ENCODE results near the gene BMAL1. TPM values are rescaled to one million over a fixed set of nuclear protein-coding genes. Genes with fewer than 3 reads are reported as not detected.
"Not testable (repeated sequence)": the region's sequence is repeated elsewhere in the genome, so short reads cannot be mapped to it uniquely, and the experiment has no call there.

BMAL1 gene
- total RNA-seq, 1 donor from 2014 or later, result 22.8 TPM

- intact Hi-C loops (cut with micrococcal nuclease), result no loop called here
Observed at GRCh38 chr11:13368041-13368446, 90.5 kb downstream of the BMAL1 start.

GRCh38 chr11:13373216-13373615 is 95.6 kb downstream of the BMAL1 start:
- intact Hi-C loops (cut with micrococcal nuclease), result no loop called here

GRCh38 chr11:13375798-13376197 is 98.2 kb downstream of the BMAL1 start:
- intact Hi-C loops (cut with micrococcal nuclease), result no loop called here

- intact Hi-C loops (cut with micrococcal nuclease), result no loop called here
Observed at GRCh38 chr11:13376402-13376801, 98.8 kb downstream of the BMAL1 start.

- intact Hi-C loops (cut with micrococcal nuclease), result no loop called here
Observed at GRCh38 chr11:13376838-13377237, 99.2 kb downstream of the BMAL1 start.

DNA sequence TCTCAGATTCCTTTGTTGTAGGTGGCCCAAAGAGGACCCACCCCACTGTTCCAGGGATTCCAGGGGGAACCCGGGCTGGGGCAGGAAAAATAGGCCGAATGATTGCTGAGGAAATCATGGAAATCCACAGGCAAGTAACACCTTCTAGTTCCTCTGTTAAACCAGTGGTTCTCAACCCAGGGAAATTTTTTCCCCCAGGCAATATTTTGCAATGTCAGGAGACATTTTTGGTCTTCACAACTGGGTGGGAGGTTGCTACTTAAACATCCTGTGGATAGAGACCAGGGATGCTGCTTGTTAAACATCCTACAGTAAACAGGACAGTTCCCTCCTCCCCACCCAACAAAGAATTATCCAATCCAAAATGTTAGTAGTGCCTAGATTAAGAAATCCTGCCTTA is 100.7 kb downstream of the BMAL1 start:
- intact Hi-C loops (cut with micrococcal nuclease), result no loop called here

GRCh38 chr11:13380731-13381130 is 103.1 kb downstream of the BMAL1 start:
- intact Hi-C loops (cut with micrococcal nuclease), result no loop called here

DNA sequence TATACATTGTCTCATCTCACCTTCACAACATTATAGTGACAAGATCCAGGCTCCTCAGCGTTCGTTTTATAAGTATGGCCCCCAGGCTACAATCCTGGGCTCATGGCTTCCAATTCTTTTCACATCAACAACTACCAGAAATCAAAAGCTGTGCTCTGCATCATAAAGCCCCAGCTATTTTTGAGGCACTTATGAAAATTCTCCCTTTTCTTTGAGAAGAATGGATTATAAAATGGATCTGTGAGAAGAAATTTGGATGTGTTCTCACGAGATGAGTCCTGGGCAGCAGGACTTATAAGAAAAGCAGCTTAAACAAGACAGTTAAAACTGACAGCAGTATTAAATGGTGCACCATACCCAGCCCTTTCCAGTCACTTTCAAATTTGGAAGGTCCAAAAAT is 105.2 kb downstream of the BMAL1 start:
- intact Hi-C loops (cut with micrococcal nuclease), result no loop called here

- intact Hi-C loops (cut with micrococcal nuclease), result loop anchor here (5.0 kb wide), 1 partner anchor 77 kb away; the partner anchor contains the start of gene BTBD10
Observed at GRCh38 chr11:13384908-13385640, 107.5 kb downstream of the BMAL1 start.

- intact Hi-C loops (cut with micrococcal nuclease), result loop anchor here (5.0 kb wide), 1 partner anchor 76 kb away; the partner anchor contains the start of gene BTBD10
Observed at GRCh38 chr11:13386567-13386966, 109.0 kb downstream of the BMAL1 start.

- intact Hi-C loops (cut with micrococcal nuclease), result loop anchor here (5.0 kb wide), 1 partner anchor 74 kb away; the partner anchor contains the start of gene BTBD10
Observed at GRCh38 chr11:13388741-13389140, 111.2 kb downstream of the BMAL1 start.

DNA sequence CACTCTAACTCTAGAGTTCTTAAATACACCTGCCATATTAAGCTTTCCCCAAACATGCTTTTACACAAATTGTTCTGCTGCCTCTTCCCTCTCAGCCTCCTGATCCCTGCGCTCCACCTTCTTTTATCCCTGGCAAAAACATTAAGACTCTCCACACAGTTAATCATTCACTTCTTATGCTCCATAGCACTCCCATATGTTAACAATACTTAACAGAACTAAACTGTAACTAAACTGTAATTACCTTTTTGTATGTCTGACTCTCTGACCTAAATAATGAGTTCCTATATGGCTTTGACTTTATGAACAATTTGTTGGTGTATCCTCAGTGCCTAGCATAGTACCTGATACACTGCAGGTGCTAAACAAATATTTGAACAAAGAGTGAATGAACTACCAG is 113.6 kb downstream of the BMAL1 start:
- intact Hi-C loops (cut with micrococcal nuclease), result no loop called here

DNA sequence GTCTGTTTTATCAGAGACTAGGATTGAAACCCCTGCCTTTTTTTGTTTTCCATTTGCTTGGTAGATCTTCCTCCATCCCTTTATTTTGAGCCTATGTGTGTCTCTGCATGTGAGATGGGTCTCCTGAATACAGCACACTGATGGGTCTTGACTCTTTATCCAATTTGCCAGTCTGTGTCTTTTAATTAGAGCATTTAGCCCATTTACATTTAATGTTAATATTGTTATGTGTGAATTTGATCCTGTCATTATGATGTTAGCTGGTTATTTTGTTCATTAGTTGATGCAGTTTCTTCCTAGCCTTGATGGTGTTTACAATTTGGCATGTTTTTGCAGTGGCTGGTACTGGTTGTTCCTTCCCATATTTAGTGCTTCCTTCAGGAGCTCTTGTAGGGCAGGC is 120.7 kb downstream of the BMAL1 start:
- intact Hi-C loops (cut with micrococcal nuclease), result not testable (repeated sequence)

GRCh38 chr11:13405220-13405619 is 127.6 kb downstream of the BMAL1 start:
- intact Hi-C loops (cut with micrococcal nuclease), result no loop called here

DNA sequence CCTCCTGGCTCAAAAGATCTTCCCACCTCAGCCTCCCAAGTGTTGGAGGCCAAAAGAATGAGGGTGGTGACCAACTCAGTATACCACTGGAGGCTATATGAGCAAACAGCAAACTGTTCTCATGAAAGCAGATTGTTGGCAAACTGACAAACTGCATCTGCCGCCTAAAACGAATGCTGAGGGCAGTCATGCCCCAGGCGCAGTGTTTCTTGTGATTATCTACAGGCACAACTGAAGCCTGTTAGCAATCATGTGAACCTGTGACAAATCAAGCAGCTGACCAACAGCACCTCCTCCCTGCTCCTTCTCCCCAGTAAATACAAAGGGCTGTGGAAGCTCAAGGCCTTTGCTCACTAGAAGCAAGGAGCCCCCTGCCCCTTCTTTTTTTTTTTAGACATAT is 137.6 kb downstream of the BMAL1 start:
- intact Hi-C loops (cut with micrococcal nuclease), result no loop called here

- intact Hi-C loops (cut with micrococcal nuclease), result no loop called here
Observed at GRCh38 chr11:13421561-13421960, 144.0 kb downstream of the BMAL1 start.

DNA sequence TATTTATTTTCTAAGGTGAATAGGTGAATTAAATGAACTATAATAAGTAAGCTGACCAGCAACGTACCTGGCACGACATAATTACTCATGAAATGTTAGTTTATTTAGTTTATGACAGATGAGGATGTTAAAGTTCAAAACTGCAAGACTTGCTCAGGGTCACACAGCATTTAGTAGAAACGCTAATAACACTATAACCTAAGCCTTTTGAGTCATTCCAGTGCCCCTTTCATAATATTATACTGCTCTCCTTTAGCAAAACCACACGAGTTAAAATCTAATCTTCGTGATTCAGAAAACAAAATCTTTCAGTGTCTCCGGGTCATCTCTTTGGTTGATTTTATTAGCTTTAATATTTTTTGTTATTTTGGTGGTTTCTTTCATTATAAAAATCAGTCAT is 145.8 kb downstream of the BMAL1 start:
- intact Hi-C loops (cut with micrococcal nuclease), result no loop called here

DNA sequence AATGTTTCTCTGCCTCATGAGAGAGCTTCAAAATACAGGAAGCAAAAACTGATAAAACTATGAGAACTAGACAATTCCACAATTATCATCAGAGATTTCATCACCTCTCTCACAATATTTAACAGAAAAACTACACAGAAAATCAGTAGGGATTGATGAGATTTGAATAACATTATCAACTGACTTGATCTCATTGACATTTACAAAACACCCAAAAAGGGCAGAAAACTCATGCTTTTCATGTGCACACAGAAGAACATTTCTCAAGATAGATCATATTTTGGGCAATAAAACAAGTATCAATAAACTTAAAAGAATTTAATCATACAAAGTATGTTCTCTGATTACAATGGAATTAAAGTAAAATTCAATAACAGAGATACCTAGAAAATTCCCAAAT is 149.8 kb downstream of the BMAL1 start:
- intact Hi-C loops (cut with micrococcal nuclease), result no loop called here

- intact Hi-C loops (cut with micrococcal nuclease), result no loop called here
Observed at GRCh38 chr11:13429288-13429687, 151.7 kb downstream of the BMAL1 start.

- intact Hi-C loops (cut with micrococcal nuclease), result no loop called here
Observed at GRCh38 chr11:13429836-13430235, 152.2 kb downstream of the BMAL1 start.

- intact Hi-C loops (cut with micrococcal nuclease), result no loop called here
Observed at GRCh38 chr11:13433437-13433836, 155.8 kb downstream of the BMAL1 start.

- intact Hi-C loops (cut with micrococcal nuclease), result no loop called here
Observed at GRCh38 chr11:13434247-13435205, 156.9 kb downstream of the BMAL1 start.
